Myometrial cell (primary cell): ENCODE data around the gene GCC1. TPM values are rescaled to one million over a fixed set of nuclear protein-coding genes. Genes with fewer than 3 reads are reported as not detected.

ENCODE experiments used
- total RNA-seq: library from RNA; depleted of rRNA; stranded (reverse); fragments of >200 nt; gene quantifications from 2 replicates; pipeline ENCODE4 v1.2.3, GENCODE V29; 2015

Gene GCC1
- total RNA-seq, result 13.6 and 13.8 TPM in 2 replicates

GRCh38 chr7:127585044-127585953 lies at the start of gene GCC1:
Gene GCC1, minus strand, starts transcription at chr7:127585596. Its CDS starts 414 bp downstream, at chr7:127585182.

GRCh38 chr7:127618042-127618441 lies 32.6 kb upstream of the GCC1 start, which contains the start of gene PAX4:
Gene PAX4, minus strand, starts transcription at chr7:127618142. Its CDS starts 2,214 bp downstream, at chr7:127615928.

DNA sequence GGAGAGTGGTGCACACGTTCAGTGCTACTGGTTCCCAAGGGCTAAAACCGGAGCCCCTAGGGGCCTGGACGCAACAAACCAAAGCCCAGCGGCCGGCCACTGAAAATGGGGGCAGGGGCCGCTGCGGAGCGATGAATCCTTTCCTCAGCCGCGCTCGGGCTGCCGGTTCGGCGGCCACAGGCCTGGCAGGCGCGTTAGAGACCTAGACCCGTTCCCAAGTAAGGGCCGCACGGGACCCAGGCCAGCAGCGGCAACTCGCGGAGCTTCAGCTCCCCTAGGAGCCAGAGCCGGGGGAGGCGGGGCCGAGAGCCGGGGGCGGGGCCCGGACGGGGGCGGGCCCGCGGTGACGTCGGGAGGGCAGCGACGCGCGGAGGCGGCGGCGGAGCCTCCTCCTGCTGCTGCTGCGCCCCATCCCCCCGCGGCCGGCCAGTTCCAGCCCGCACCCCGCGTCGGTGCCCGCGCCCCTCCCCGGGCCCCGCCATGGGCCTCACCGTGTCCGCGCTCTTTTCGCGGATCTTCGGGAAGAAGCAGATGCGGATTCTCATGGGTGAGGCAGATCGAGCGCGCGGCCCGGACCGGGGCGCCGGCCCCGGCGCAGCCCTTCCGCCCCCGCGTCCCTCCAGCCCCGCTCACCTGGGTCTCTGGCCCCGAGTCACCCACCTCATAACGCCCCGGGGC lies 2.8 kb upstream of the GCC1 start, which contains the start of gene ARF5:
ARF5 (plus strand) TSS at position 393 of the 678 bp plus-strand sequence; CDS start at position 481, 88 bp downstream.

Other genes with a start within 250 kb of the GCC1 start
- gene ZNF800, start 192.9 kb downstream of the GCC1 start, total RNA-seq, result 12.4 and 17.6 TPM in 2 replicates
- gene ARF5, start 2.8 kb upstream of the GCC1 start, total RNA-seq, result 280 and 304 TPM in 2 replicates
- 0.18 and 3.5 TPM in 2 replicates for gene FSCN3, start 8.1 kb upstream of the GCC1 start, total RNA-seq
- gene PAX4, start 32.5 kb upstream of the GCC1 start, total RNA-seq, result not detected in 2 replicates
- gene SND1, start 66.6 kb upstream of the GCC1 start, total RNA-seq, result 252 and 260 TPM in 2 replicates